Endothelial cell of umbilical vein (primary cell): ENCODE data around the gene GUCA2A.

ENCODE experiments used
- EZH2 ChIP-seq: IDR thresholded peaks from 2 replicates; pipeline ENCODE4 v1.6.1; 2012; ENCODE audit warnings: borderline replicate concordance, low read depth, mild to moderate bottlenecking, moderate library complexity, low read length, inconsistent platforms; ENCODE audit not compliant: severe bottlenecking
- GATA2 ChIP-seq: IDR thresholded peaks from 2 replicates; pipeline ENCODE4 v1.7.0; 2011; ENCODE audit warnings: low read depth, mild to moderate bottlenecking, moderate library complexity, mixed read lengths, low read length; ENCODE audit not compliant: insufficient read length, insufficient read depth
- JUN ChIP-seq: IDR thresholded peaks from 2 replicates; pipeline ENCODE4 v1.6.1; 2011; ENCODE audit warnings: borderline replicate concordance, low read depth; ENCODE audit not compliant: insufficient read length, insufficient read depth
- POLR2A ChIP-seq: IDR thresholded peaks from 2 replicates; pipeline ENCODE4 v1.6.1; 2012; ENCODE audit warnings: low read depth, mild to moderate bottlenecking, control low read depth, low read length
- POLR2AphosphoS5 ChIP-seq: IDR thresholded peaks from 2 replicates; pipeline ENCODE4 v1.6.1; 2012; ENCODE audit warnings: low read depth, mild to moderate bottlenecking, control low read depth, low read length, moderate library complexity; ENCODE audit not compliant: insufficient read depth
- TF ChIP-seq, protein P1 (sequence below), 2 donors: IDR thresholded peaks; 1 replicate in 1 of 2; 2 replicates in 1 of 2; pipeline ENCODE4 v1.5.1; 2011; ENCODE audit warnings: low read length in 2 of 2, mild to moderate bottlenecking in 2 of 2, moderate library complexity in 2 of 2, control low read depth in 1 of 2, inconsistent platforms in 1 of 2, low read depth in 1 of 2; ENCODE audit not compliant: insufficient read depth in 1 of 2; ENCODE audit errors: extremely low read depth in 1 of 2
- TF ChIP-seq, protein P2 (sequence below): IDR thresholded peaks from 2 replicates; pipeline ENCODE4 v1.6.1; 2011; ENCODE audit not compliant: insufficient read depth, insufficient read length

DNA sequence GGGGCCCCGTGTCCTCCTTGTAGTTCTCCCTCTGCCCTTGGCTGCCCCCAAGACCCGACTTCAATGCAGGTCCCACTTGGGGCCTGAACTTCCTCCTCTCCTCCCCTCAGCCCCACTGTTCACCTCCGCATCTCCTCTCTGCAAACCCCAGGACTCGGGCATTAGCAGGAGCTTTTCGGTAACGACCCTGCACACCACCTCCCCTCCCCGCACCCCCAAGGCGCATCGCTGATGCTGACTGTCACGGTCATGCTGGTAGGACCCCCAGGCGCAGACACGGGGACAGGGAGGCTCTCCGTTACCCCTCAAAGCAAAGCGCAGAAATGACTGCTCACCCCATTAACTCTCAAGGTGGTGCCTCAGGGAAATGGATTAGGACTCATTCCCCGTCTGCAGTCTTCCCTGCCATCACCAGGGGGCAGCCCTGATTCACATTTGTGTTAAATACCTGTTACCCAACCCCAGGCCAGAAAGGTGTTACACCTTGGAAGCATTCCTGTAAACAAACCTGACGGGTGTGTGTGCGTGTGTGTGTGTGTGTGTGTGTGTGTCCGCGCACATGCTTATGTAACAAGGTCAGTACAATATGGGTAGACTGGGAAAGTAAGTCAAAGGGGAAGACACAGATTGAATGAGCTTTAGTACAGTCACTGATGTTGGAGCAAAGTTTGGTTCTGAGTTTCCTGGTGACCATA, 17.8 kb downstream of the GUCA2A start:
- TF ChIP-seq, protein P1, sequence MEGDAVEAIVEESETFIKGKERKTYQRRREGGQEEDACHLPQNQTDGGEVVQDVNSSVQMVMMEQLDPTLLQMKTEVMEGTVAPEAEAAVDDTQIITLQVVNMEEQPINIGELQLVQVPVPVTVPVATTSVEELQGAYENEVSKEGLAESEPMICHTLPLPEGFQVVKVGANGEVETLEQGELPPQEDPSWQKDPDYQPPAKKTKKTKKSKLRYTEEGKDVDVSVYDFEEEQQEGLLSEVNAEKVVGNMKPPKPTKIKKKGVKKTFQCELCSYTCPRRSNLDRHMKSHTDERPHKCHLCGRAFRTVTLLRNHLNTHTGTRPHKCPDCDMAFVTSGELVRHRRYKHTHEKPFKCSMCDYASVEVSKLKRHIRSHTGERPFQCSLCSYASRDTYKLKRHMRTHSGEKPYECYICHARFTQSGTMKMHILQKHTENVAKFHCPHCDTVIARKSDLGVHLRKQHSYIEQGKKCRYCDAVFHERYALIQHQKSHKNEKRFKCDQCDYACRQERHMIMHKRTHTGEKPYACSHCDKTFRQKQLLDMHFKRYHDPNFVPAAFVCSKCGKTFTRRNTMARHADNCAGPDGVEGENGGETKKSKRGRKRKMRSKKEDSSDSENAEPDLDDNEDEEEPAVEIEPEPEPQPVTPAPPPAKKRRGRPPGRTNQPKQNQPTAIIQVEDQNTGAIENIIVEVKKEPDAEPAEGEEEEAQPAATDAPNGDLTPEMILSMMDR (IDR thresholded peaks at IDR 0.05; ENCODE audit: extremely low read depth in 1 of 2, insufficient read depth in 1 of 2, low read depth in 1 of 2, low read length in 2 of 2), result peak; percentile 74 to 91
- TF ChIP-seq POLR2A (no peak), POLR2AphosphoS5 (no peak), EZH2 (no peak), JUN (no peak), GATA2 (no peak)
- TF ChIP-seq, protein P2, sequence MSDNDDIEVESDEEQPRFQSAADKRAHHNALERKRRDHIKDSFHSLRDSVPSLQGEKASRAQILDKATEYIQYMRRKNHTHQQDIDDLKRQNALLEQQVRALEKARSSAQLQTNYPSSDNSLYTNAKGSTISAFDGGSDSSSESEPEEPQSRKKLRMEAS, result no peak
